HK-2 (cell line): ENCODE results near the gene TFRC.
"Not testable (repeated sequence)": the region's sequence is repeated elsewhere in the genome, so short reads cannot be mapped to it uniquely, and the experiment has no call there.

ENCODE experiments used
- DNase-seq: peaks from one replicate; pipeline ENCODE4 v3.0.0-alpha.2; 2018; ENCODE audit not compliant: unreplicated experiment

The TFRC gene

DNA sequence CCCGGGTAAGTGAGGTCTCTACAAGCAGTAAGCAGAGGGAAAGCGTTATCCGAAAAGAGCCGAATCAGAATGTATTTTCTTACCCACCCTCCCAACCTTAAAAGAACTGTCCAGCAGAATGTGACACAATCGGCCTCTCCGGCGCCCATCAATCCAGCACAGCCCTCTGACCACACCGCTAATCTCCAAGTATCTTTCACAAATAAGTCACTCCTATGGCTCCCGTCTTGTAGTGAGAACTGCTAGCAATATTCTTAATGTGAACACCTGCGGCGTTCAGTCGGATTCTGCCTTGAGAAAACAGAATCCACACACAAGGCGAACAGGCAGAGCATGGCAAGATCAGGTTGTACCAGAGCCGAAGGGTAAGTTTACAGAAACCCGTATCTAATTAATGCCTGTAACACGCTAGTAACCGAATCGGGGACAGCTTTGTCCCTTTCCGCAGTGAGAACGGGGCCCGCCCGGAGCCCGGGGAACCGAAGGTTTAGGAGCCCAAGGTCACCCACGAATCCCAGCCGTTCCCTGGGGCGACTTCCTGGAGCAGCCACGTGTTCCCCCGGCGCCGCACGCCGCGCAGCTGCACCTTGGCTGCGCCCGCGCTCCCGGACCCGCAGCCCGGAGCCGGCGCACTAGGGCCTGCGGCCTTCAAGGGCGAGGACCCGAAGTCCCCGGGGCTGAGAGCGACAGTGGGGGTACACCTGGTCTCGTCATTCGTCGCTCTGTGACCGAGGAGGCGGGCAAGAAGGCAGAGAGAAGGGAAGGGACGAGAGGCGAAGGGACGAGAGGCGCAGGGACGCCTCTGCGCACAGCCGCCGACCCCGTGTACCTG, 672 bp downstream of the TFRC start:
- DNase-seq, result peak; percentile 70

DNA sequence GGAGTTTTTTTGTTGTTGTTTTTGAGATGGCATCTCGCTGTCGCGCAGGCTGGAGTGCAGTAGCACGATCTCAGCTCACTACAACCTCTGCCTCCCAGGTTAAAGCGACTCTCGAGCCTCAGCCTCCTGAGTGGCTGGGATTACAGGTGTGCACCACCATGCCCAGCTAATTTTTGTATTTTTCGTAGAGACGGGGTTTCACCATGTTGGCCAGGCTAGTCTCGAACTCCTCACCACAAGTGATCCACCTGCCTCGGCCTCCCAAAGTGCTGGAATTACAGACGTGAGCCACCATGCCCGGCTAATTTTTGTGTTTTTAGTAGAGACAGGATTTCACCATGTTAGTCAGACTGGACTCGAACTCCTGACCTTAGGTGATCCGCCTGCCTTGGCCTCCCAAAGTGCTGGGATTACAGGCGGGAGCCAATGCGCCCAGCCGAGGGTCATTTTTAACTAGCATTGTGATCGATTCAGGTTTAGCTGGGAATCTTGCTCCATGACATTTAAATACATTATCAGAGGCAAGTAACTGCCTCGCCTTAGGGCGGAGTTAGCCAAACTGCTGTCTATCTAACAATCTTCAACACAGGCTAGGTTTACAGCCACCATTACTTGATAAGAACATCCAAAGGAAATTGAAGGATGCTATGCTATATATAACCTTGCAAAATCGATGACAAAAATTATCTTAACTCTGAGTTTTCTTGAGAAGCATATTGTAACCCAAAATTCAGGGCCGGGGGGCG, 1.6 kb downstream of the TFRC start:
- DNase-seq, result not testable (repeated sequence)

DNA sequence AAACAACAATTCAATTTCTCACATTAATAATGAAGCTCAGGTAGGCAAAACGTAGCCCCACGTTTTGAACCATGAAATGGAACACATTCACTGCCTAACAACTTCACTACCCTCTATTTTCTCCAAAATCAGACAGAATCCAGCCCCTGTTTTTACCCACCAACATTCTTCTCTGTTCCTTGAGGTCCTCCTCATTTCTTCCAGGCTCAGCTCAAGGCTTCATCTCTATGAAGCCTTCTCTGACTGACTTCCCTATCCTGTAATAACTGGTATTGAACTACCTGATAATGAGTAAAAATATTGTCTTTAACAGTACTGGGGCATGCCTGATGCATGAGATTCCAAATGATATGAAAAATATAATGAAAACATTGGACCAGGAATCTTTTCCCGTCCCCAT, 2.2 kb downstream of the TFRC start:
- DNase-seq, result no peak

DNA sequence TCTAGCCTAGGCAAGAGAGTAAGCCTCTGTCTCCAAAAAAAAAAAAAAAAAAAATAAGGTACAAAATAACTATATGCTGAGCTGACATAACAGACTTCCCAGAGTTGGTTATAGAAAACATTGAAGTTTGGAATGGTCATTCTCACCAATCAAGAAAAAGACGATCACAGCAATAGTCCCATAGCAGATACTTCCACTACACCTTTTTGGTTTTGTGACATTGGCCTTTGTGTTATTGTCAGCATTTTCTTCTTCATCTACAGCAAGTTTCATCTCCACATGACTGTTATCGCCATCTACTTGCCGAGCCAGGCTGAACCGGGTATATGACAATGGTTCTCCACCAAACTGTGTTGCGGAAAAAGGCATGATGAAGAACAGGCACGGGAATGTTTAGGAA, 6.9 kb downstream of the TFRC start:
- DNase-seq, result no peak

DNA sequence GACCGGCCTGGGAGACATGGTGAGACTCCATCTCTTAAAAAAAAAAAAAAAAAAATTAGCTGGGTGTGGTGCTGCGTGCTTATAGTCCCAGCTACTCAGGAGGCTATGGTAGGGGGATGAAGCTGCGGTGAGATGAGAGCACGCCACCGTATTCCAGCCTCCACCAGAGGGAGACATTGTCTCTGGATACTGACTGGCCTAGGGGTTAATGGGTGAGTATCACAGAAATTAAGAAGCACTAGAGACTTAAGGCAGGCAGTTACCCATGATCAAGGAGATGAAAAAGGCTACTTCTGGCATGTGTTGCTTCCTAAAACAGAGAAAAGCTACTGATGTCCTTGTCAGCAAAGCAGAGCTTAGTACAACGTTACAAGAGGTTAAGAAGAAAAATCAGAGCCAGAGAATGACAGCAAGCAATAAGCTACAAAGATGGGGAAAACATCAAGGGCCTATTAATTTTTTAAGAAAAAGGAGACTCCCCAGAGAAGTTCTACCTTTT, 8.6 kb downstream of the TFRC start:
- DNase-seq, result peak; percentile 45

DNA sequence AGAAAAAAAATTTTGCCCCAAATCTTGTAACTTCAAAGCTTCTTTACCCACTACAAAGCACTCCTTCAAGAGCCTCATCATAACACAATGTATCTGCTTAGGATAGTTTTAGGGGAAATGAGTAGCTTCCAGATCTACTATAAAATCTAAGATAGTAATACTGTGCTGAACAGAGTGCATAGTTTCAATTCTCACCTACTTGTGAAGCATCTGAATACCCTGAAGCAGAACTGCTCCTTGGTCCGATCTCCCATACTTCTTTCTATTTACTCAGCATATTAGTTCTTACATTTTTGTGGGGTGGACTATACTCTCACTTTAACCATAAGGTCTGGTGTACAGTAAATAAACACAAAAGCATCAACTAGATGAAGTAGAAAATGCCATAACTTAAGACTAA, 9.6 kb downstream of the TFRC start:
- DNase-seq, result no peak

DNA sequence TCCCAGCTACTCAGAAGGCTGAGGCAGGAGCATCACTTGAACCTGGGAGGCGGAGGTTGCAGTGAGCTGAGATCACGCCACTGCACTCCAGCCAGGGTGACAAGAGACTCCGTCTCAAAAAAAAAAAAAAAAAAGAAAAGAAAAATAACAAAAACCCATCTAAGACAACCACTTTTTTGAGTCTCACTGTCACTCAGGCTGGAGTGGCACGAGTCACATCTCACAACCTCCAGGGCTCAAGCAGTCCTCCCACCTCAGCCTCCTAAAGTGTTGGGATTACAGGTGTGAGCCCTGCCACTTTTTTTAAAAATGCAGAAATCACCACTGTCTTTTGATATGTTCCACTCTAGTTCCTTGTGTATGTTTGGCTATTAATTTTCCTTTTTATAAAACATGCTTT, 13.1 kb downstream of the TFRC start:
- DNase-seq, result not testable (repeated sequence)

DNA sequence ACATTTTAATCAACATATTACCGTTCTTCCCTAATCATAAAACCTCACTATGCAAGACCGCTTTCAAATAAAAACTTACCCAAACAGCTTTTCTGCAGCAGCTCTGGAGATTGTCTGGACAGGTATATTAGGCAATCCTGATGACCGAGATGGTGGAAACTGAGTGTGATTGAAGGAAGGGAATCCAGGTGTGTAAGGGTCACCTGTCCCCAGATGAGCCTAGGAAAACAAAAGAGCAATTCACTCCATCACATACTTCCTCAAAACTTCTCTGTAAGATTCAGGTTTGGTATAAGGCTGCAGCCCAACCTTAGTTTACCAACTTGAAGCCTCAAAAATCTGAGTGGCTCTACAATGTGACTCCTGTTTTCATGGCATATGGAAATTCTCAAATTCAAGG, 14.5 kb downstream of the TFRC start:
- no peak for DNase-seq

DNA sequence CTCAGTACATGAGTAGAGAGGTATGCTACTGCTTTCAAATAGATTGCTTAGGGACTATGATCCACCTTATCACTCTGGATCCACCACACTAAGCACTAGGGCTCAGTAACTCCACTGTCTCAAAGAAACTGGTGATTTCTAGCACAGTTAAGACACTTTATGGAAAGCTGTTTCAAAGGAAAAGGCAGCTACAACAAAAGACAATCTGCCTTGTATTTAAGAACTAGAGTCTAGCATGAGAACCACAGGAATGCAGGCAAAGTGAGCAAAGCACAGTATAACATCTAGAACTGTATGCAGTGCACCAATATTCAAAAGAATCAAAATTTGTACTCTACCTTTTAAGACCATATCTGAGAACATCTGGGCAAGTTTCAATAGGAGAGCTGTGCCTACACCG, 17.9 kb downstream of the TFRC start:
- DNase-seq, result no peak

DNA sequence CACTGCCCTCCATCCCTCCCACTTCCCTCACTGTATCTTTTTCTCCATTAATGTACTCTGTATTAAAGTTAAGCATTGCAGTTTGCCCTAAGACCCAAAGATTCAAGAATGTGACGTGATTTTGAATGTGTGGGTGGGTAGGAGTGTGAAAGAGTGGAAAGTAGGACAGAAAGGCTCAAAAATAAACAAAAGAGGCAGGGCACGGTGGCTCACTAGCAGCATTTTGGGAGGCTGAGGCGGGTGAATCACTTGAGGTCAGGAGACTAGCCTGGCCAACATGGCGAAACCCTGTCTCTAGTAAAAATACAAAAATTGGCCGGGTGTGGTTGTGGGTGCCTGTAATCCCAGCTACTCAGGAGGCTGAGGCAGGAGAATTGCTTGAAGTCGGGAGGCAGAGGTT, 18.4 kb downstream of the TFRC start:
- no peak for DNase-seq

DNA sequence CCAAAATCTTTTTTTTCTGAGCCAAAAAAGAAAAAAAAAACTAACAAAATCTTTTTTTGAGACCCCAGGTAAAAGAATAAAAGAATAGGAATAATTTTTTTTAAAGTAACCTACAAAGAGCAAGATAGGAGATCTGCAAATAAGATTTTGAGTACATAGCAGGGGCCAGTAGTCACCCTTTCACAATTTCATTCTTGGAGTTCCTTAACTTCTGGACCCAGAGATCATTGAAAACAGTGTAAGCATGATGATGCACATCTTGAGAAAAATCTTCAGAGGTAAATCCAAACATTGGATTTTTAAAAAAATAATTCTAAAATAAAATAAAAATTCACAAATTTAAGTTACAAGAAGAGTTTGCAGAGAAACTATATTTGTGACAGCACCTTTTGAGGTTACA, 18.8 kb downstream of the TFRC start:
- DNase-seq, result no peak

DNA sequence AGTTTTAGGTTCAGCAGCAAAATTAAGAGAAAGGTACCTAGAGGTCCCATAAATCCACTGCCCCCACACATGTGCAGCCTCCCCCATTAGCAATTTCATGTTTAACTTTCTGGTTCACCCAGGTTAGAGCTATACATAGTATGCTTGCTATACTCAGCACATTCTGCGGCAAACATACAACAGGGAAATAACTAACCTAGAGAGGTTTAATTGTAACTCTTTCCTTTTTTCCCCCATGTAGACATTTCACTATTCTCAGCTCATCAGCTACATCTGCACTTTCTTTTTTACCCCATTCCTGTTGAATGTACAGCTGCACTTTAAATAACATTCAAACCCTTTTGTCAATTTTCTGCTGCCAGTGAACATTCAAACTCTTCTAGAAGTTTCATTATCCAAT, 21.1 kb downstream of the TFRC start:
- no peak for DNase-seq

DNA sequence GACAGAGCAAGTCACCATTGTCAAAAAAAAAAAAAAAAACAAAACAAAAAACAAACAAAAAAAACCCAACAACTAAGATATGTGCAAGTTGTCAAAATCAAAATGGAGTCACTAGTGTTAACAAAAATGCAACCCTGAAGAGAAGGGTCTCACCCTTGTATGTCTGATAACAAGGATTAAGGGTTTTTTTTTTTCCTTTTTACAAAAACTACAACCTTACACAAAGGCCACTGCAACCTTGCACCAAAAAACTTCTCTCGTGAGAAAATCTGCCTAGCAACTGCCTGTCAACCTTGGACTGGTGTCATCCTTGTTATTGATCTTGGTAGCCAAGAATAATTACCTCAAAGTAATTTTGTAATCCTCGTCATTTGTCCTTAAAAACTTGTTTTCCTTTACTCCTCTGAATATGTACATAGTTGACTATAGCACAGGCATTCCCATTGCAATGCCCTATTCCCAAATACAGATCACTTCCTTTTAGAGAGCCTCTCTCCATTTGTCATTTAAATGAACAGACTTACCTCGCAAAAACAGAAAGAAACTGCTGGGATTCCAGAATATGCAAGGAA, 24.0 kb downstream of the TFRC start:
- DNase-seq, result no peak

DNA sequence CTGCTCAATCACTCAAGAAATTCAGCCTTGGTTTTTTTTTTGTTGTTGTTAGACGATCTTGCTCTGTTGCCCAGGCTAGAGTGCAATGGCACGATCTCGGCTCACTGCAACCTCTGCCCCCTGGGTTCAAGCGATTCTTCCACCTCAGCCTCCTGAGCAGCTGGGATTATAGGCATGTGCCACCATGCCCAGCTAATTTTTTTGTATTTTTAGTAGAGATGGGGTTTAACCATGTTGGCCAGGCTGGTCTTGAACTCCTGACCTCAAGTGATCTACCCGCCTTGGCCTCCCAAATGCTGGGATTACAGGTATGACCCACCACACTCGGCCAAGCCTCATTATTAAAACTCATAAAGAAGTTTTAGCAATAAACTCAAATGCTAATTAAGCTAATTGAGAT, 25.5 kb downstream of the TFRC start:
- not testable (repeated sequence) for DNase-seq

DNA sequence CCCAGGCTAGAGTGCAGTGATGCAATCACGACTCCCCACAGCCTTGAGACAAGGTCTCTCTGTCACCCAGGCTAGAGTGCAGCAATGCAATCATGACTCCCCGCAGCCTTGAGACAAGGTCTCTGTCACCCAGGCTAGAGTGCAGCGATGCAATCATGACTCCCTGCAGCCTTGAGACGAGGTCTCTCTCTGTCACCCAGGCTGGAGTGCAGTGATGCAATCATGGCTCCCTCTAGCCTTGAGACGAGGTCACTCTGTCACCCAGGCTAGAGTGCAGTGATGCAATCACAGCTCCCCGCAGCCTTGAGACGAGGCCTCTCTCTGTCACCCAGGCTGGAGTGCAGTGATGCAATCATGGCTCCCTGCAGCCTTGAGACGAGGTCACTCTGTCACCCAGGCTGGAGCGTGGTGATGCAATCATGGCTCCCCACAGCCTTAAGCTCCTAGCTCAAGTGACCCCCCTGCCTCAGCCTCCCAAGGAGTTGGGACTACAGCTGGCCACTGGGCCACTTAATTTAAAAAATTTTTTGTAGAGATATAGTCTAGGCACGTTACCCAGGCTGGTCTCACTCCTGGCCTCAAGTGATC, 26.1 kb downstream of the TFRC start:
- peak; percentile 17 for DNase-seq

DNA sequence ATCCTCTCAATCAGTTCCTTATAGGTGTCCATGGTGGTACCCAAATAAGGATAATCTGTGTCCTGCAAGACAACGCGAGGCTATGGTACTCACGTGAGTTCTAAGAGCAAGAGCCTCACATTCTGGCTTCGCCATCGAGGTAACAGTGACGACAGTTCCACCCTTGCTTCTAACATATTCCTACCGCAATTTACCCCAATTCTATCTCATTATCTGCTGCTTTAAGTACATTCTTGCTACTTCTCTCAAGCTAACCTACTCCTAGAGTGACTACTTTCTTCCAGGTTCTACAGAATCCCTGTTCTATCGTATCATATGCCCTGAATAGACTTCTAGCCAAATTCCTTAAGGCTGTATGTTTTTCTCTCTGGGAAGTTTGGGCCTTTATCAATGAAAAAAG, 26.6 kb downstream of the TFRC start:
- DNase-seq, result no peak

DNA sequence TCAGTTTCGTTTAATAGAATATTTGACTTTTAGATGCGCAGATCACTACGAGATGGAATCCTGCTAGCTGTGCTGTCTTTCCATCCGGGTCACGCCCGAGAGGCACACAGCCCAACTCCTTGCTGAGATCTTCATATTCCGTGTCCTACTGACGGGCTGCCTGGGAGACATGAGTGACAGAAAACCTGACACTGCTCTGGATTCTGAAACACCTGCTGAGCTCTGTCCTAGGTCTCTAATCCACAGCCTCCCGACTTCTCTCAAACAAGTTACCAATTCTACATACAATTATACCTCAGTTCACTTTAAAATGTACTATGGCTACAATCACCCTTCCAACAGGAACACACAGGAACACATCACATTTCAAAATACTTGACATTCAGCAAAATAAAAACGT, 27.2 kb downstream of the TFRC start:
- no peak for DNase-seq

DNA sequence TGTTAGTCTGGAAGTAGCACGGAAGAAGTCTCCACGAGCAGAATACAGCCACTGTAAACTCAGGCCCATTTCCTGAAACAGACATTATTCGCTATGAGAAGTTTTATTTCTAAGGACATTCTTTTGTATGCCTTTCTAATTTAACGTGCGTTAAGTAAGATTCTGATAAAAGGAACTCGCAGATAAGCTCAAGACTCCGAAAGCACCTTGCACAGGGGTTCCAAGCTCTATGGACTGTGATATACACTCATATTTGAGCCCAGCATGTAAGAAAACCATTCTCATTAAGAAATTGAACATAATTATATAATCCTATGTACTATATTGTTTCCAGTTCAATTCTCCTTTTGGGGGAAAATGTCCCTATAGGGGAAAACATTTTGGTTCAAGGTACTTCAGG, 28.4 kb downstream of the TFRC start:
- DNase-seq, result no peak

DNA sequence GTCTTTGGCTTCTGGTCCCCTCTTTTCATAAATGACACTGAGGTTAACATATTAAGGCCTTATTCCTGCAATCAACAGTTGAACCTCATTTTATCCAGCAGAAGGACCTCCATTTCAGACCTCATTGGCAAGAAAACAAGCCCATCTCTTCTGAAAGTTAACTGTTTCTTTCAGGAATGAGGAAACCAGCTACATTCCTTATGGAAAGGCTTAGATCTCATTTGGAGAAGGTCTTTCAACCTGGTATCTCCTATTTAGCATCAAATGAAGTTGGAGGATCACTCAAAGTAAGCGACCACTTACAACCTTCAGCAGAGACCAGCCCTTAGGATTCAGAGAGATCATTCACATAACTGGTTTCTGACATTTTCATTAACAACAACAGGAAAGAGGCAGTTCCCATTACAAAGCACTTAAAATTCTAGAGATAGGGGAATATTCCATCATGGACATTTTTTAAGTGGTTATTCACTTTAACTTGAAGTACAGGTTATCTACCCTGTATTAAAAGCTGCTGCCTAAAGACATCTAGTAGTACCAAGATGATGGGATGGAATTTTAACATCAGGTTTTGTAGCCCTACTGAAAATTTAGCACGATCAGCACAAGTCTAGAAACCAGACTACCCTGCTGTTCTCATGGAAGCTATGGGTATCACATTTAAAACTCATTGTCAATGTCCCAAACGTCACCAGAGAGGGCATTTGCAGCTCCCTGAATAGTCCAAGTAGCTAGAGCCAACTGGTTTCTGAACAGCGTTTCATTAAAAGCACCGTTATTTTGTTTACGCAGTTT, 30.4 kb downstream of the TFRC start:
- no peak for DNase-seq

DNA sequence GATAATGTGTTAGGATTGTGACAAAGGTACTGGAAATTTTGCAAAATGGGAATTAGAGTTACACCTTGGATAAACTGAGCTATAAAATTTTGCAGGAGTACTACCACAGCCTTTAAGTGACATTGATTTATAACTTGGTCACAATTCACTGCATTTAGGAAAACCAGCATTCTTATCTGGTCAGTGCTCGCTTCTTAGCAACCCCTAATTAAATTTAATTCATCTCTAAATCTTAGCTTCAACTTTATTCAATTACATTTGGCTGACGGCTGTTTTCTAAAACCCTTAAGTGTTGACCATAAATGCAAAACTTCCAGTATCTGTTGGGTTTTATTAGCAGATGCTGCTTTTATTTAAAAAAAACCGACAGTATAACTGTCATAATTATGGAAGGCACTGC, 31.3 kb downstream of the TFRC start:
- DNase-seq, result no peak

DNA sequence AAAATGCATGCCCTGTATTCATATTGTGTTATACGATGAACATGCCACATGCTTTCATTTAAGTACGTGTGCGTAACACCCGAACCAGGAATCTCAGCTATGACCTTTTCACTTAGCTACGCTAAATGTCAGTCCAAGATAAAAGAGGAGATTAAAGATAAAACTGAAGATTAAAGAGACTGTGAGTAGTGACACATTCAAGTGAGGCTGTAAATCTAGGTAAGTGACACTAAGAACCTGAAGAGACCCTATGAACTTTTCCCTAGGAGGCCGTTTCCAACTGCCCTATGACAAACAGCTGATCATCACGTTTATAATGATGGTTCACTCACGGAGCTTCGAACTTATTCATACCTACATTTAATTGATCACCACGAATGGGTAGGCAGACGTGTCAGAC, 32.2 kb downstream of the TFRC start:
- DNase-seq, result no peak
